ENCODE measurements around the gene PRDX1.
"Not testable (repeated sequence)": the region's sequence is repeated elsewhere in the genome, so short reads cannot be mapped to it uniquely, and the experiment has no call there.

PRDX1 gene

GRCh38 chr1:45503462-45504360 lies 18.0 kb downstream of the PRDX1 start:
- no peak for DNase-seq

- DNase-seq = no peak
Measured at GRCh38 chr1:45501505-45501859, 20.2 kb downstream of the PRDX1 start.

GRCh38 chr1:45499415-45499769 lies 22.3 kb downstream of the PRDX1 start:
- peak; percentile 66 to 67 for DNase-seq

- no peak for DNase-seq
Measured at GRCh38 chr1:45498279-45498678, 23.4 kb downstream of the PRDX1 start.

GRCh38 chr1:45493116-45493697 lies 28.5 kb downstream of the PRDX1 start:
- DNase-seq = peak; percentile 58 to 71

GRCh38 chr1:45492691-45493090 lies 29.0 kb downstream of the PRDX1 start:
- no peak for DNase-seq

- no peak for DNase-seq
Measured at GRCh38 chr1:45491487-45492260, 30.0 kb downstream of the PRDX1 start.

GRCh38 chr1:45490626-45491486 lies 30.8 kb downstream of the PRDX1 start, which contains the start of gene TESK2:
TESK2 (minus strand) TSS chr1:45491163; CDS start chr1:45457785, 33,378 bp downstream.
- peak; percentile 100 for DNase-seq

GRCh38 chr1:45490121-45490625 lies 31.5 kb downstream of the PRDX1 start:
- no peak for DNase-seq

- not testable (repeated sequence) for DNase-seq
Measured at GRCh38 chr1:45489379-45489778, 32.3 kb downstream of the PRDX1 start.

- DNase-seq = no peak
Measured at GRCh38 chr1:45488666-45489377, 32.9 kb downstream of the PRDX1 start.

GRCh38 chr1:45485949-45486348 lies 35.7 kb downstream of the PRDX1 start:
- no peak for DNase-seq

- DNase-seq = no peak
Measured at GRCh38 chr1:45479039-45479748, 42.5 kb downstream of the PRDX1 start.

GRCh38 chr1:45478121-45478814 lies 43.4 kb downstream of the PRDX1 start:
- DNase-seq = peak in 1 of 2 experiments; percentile 47

- DNase-seq = no peak
Measured at GRCh38 chr1:45477646-45478045, 44.0 kb downstream of the PRDX1 start.

- not testable (repeated sequence) for DNase-seq
Measured at GRCh38 chr1:45474194-45474593, 47.5 kb downstream of the PRDX1 start.

- no peak for DNase-seq
Measured at GRCh38 chr1:45473302-45473701, 48.4 kb downstream of the PRDX1 start.

GRCh38 chr1:45470306-45470798 lies 51.3 kb downstream of the PRDX1 start:
- no peak for DNase-seq

GRCh38 chr1:45467353-45467752 lies 54.3 kb downstream of the PRDX1 start:
- DNase-seq = not testable (repeated sequence)

- no peak for DNase-seq
Measured at GRCh38 chr1:45465277-45465676, 56.4 kb downstream of the PRDX1 start.
